Vein endothelial cell (primary cell): ENCODE results near the gene ZNF599. TPM values are rescaled to one million over a fixed set of nuclear protein-coding genes. Genes with fewer than 3 reads are reported as not detected.

Source experiments
- total RNA-seq: library from RNA; depleted of rRNA; stranded (reverse); fragments of >200 nt; gene quantifications from 2 replicates; pipeline ENCODE4 v1.2.3, GENCODE V29; 2012

ZNF599 gene
- 5.9 and 7.5 TPM in 2 replicates for total RNA-seq

DNA sequence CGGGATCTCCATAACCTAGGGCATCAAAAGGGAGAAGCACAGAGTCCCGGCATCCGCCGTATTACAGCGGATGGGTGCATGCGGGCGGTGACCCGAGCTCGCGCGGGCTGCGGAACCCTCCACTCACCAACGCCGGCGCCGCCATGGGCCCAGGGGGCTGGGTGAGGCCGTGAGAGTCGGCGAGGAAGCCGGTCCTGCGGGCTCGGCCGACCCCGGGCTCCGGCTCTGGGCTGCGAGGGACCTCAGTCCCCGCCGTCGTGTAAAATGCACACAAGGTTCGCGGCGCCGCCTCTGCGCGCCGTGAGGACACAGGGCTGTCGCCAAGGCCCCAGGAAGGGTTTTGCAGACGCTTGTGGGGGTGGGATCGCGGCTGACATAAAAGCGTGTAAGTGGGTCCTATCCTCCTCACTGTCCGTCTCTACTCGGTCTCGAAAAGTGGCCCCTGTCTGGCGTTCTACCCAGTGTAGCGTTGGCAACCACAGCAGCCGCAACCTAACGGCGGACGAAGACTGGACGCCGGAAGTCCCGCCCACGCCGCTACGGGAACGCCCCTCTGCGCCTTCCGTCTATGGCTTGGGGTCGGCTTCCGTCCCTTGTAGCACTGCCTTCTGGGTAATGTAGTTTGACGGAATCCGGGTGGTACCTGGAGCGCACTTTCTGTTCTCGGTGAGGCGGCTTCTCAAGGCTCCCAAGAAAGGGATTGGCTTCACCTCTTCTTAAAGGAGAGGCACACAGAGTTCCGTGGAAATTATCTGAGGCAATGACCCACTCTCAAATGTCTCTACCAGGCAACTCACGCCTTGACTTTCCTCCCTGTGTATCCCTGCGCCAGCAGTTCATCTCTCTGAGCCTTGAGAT is at the start of gene ZNF599:
TSS of gene ZNF599 (minus strand) at position 519 of the 858 bp plus-strand sequence. CDS start at position 145, 374 bp downstream.

DNA sequence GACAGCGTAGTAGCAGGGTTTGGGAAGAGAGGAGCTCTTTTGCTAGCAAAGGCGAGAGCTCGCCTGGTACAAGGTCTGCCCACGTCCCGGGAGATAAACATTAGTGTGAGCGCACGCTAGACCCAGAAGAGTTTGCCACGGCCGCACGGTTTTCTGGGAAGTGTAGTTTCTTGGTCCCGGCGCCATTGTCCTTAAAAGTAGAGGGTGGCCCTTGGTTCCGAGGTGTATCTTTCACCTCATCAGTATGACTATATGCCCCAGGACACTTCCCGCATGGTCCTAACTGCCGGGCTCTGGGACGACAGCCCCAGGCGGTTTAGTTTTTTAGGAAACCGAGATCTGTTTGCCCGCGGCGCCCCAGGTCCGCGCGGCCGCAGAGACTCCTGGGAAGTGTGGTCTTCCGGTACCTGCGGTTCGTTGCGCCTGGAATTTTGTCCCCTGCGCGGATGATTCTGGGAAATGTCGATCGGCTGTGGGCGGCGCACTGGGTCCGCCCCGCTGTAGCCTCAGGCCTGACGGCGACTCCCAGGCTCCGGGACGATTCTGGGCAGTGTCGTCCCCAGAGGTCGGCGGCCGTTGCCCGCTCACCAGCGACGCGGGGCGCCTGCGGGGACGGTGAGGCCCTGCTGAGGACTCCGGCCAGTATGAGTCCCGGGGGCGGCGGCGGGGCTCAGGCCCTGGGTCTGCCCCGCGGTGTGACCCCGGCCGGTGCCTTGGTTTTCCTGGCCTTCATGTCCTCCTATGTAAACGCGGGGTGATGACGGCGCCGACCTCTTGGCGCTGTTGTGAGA is 39.1 kb downstream of the ZNF599 start, which contains the start of gene ZNF181:
TSS of gene ZNF181 (plus strand) at position 498 of the 791 bp plus-strand sequence. CDS start 795 bp downstream, outside the sequence.

Other genes with a start within 250 kb of the ZNF599 start
- gene SCGB2B2, start 96.1 kb downstream of the ZNF599 start, total RNA-seq = 0.29 TPM in 1 of 2 replicates, not detected in the other
- 13.1 and 16.4 TPM in 2 replicates for gene ZNF302, start 95.5 kb downstream of the ZNF599 start, total RNA-seq
- 9.8 and 15.1 TPM in 2 replicates for gene ZNF181, start 39.0 kb downstream of the ZNF599 start, total RNA-seq
- gene ZNF30, start 153.7 kb upstream of the ZNF599 start, total RNA-seq = 3.9 and 5.1 TPM in 2 replicates
- gene ZNF792, start 191.0 kb upstream of the ZNF599 start, total RNA-seq = 40.2 and 51.6 TPM in 2 replicates
- 50.8 and 76.4 TPM in 2 replicates for gene GRAMD1A, start 227.1 kb upstream of the ZNF599 start, total RNA-seq